GM21367 (cell line): ENCODE data around the gene ANTXR1.
"Not testable (repeated sequence)": the region's sequence is repeated elsewhere in the genome, so short reads cannot be mapped to it uniquely, and the experiment has no call there.

Experiments used
- ATAC-seq: cut with Tn5 transposase; IDR thresholded peaks from one replicate; pipeline ENCODE4 v1.9.1; 2021; ENCODE audit not compliant: unreplicated experiment

ANTXR1 gene

GRCh38 chr2:69159986-69160385 lies 147.0 kb downstream of the ANTXR1 start:
- ATAC-seq: no peak

GRCh38 chr2:69162057-69162456 lies 149.1 kb downstream of the ANTXR1 start:
- ATAC-seq: no peak

GRCh38 chr2:69163109-69163508 lies 150.1 kb downstream of the ANTXR1 start:
- no peak for ATAC-seq

GRCh38 chr2:69163556-69163955 lies 150.6 kb downstream of the ANTXR1 start:
- ATAC-seq: no peak

GRCh38 chr2:69164061-69164778 lies 151.2 kb downstream of the ANTXR1 start:
- no peak for ATAC-seq

GRCh38 chr2:69165091-69165880 lies 152.3 kb downstream of the ANTXR1 start:
- no peak for ATAC-seq

- ATAC-seq: no peak
Measured at GRCh38 chr2:69166465-69166811, 153.5 kb downstream of the ANTXR1 start.

GRCh38 chr2:69166812-69167468 lies 154.0 kb downstream of the ANTXR1 start:
- ATAC-seq: no peak

GRCh38 chr2:69167469-69167822 lies 154.5 kb downstream of the ANTXR1 start:
- ATAC-seq: no peak

GRCh38 chr2:69168144-69168813 lies 155.3 kb downstream of the ANTXR1 start:
- no peak for ATAC-seq

GRCh38 chr2:69168950-69169654 lies 156.1 kb downstream of the ANTXR1 start:
- ATAC-seq: no peak

GRCh38 chr2:69169655-69170389 lies 156.8 kb downstream of the ANTXR1 start:
- ATAC-seq: no peak

- ATAC-seq: no peak
Measured at GRCh38 chr2:69170661-69171060, 157.7 kb downstream of the ANTXR1 start.

- no peak for ATAC-seq
Measured at GRCh38 chr2:69171116-69171896, 158.3 kb downstream of the ANTXR1 start.

GRCh38 chr2:69171897-69172525 lies 159.0 kb downstream of the ANTXR1 start:
- no peak for ATAC-seq

- no peak for ATAC-seq
Measured at GRCh38 chr2:69173706-69174105, 160.7 kb downstream of the ANTXR1 start.

GRCh38 chr2:69174211-69174610 lies 161.2 kb downstream of the ANTXR1 start:
- not testable (repeated sequence) for ATAC-seq

- no peak for ATAC-seq
Measured at GRCh38 chr2:69175790-69176715, 163.1 kb downstream of the ANTXR1 start.
